PC-9 (cell line): ENCODE data around the gene TTC29. TPM values are rescaled to one million over a fixed set of nuclear protein-coding genes. Genes with fewer than 3 reads are reported as not detected.

ENCODE experiments used
- BruUV-seq: library from RNA; stranded (reverse); fragments of 400-500 nt; replicated peaks from 2 replicates; lab custom pipeline; 2021; lab: Mats Ljungman, UMichigan
- CTCF ChIA-PET: fragments of 300-600 bp; sonication (Branson Sonifier 250); formaldehyde crosslinking; loops from one replicate; lab custom pipeline; 2022; ENCODE audit warnings: antibody characterized with exemption; lab: Charles Lee
- POLR2A ChIA-PET: fragments of 300-600 bp; sonication (Branson Sonifier 250); formaldehyde crosslinking; loops from one replicate; lab custom pipeline; 2022; ENCODE audit warnings: antibody characterized with exemption; ENCODE audit not compliant: unreplicated experiment; lab: Charles Lee
- DNase-seq, 2 experiments: peaks; one replicate each; pipeline versions ENCODE4 v3.0.0 to v3.0.0-alpha.2; 2015 to 2022; ENCODE audit warnings: mixed read lengths in 1 of 2
- H2AFZ ChIP-seq: fragments of 200-600 bp; sonication (generic); 2 replicates; pipeline ENCODE4 v1.8.1; 2017; ENCODE audit warnings: antibody characterized with exemption
- H3F3A ChIP-seq: fragments of 200-600 bp; sonication (generic); 2 replicates; pipeline ENCODE4 v1.8.1; 2017; ENCODE audit warnings: antibody characterized with exemption, mild to moderate bottlenecking, low read depth; ENCODE audit not compliant: insufficient read depth
- H3K27ac ChIP-seq: fragments of 200-600 bp; sonication (generic); 2 replicates; pipeline ENCODE4 v1.6.1; 2016; ENCODE audit warnings: mixed run types
- H3K27me3 ChIP-seq: fragments of 200-600 bp; sonication (generic); 2 replicates; pipeline ENCODE4 v1.6.1; 2016; ENCODE audit warnings: low read depth, mixed run types; ENCODE audit not compliant: insufficient read depth
- H3K36me3 ChIP-seq: fragments of 200-600 bp; sonication (generic); 2 replicates; pipeline ENCODE4 v1.6.1; 2016; ENCODE audit warnings: low read depth, mixed run types
- H3K4me1 ChIP-seq: fragments of 200-600 bp; sonication (generic); replicated peaks from 2 replicates; pipeline ENCODE4 v1.6.1; 2016; ENCODE audit warnings: mixed run types; ENCODE audit not compliant: insufficient read depth
- H3K4me2 ChIP-seq: fragments of 200-600 bp; sonication (generic); 2 replicates; pipeline ENCODE4 v1.6.1; 2017; ENCODE audit warnings: mixed run types
- H3K4me3 ChIP-seq: fragments of 200-600 bp; sonication (generic); 2 replicates; pipeline ENCODE4 v1.6.1; 2016; ENCODE audit warnings: mixed run types
- H3K79me2 ChIP-seq: fragments of 200-600 bp; sonication (generic); 2 replicates; pipeline ENCODE4 v1.6.1; 2017; ENCODE audit warnings: low read depth, mixed run types
- H3K9me2 ChIP-seq: fragments of 200-600 bp; sonication (generic); 2 replicates; pipeline ENCODE4 v1.8.1; 2017; ENCODE audit warnings: mild to moderate bottlenecking; ENCODE audit not compliant: insufficient read depth
- H3K9me3 ChIP-seq: fragments of 200-600 bp; sonication (generic); 2 replicates; pipeline ENCODE4 v1.8.1; 2016; ENCODE audit warnings: low read depth; ENCODE audit not compliant: insufficient read depth
- H4K20me1 ChIP-seq: fragments of 200-600 bp; sonication (generic); 2 replicates; pipeline ENCODE4 v1.8.1; 2017; ENCODE audit not compliant: insufficient read depth
- EZH2 ChIP-seq: fragments of 200-600 bp; sonication (generic); IDR thresholded peaks from 2 replicates; pipeline ENCODE4 v1.8.0; 2017; ENCODE audit warnings: antibody characterized with exemption, low read depth
- intact Hi-C: fragments of 100-400 bp; cut with micrococcal nuclease; formaldehyde crosslinking; loops from one replicate; pipeline ENCODE4 v1.10.0; 2022; ENCODE audit not compliant: unreplicated experiment
- total RNA-seq: library from RNA; stranded (reverse); gene quantifications from 2 replicates; pipeline ENCODE4 v1.2.3, GENCODE V29; 2021
- TF ChIP-seq, protein P1 (sequence below): fragments of 200-600 bp; sonication (generic); conservative IDR thresholded peaks from 2 replicates; pipeline ENCODE4 v1.6.1; 2017; ENCODE audit warnings: mixed run types, antibody characterized with exemption, mild to moderate bottlenecking, moderate library complexity

The TTC29 gene
- total RNA-seq, 1 experiment from 2014 or later = not detected

DNA sequence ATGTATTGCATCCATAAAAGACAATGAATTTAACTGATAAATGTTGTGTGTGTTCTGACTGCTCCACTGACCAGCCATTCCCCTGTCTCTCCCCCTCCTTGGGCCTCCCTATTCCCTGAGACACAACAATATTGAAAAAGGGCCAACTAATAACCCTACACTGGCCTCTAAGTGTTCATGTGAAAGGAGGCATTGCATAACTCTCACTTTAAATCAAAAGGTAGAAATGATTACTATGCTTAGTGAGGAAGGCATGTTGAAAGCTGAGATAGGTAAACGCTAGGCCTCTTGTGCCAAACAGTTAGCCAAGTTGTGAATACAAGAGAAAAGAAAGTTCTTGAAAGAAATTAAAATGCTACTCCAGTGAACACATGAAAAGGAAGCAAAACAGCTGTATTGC lies 154.2 kb downstream of the TTC29 start:
- no peaks in the 10 kb centered on the region for H3F3A ChIP-seq
- H3K36me3 ChIP-seq = no peaks in the 10 kb centered on the region
- TF ChIP-seq, protein P1, sequence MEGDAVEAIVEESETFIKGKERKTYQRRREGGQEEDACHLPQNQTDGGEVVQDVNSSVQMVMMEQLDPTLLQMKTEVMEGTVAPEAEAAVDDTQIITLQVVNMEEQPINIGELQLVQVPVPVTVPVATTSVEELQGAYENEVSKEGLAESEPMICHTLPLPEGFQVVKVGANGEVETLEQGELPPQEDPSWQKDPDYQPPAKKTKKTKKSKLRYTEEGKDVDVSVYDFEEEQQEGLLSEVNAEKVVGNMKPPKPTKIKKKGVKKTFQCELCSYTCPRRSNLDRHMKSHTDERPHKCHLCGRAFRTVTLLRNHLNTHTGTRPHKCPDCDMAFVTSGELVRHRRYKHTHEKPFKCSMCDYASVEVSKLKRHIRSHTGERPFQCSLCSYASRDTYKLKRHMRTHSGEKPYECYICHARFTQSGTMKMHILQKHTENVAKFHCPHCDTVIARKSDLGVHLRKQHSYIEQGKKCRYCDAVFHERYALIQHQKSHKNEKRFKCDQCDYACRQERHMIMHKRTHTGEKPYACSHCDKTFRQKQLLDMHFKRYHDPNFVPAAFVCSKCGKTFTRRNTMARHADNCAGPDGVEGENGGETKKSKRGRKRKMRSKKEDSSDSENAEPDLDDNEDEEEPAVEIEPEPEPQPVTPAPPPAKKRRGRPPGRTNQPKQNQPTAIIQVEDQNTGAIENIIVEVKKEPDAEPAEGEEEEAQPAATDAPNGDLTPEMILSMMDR = no peak
- TF ChIP-seq EZH2 = no peak
- H3K27me3 ChIP-seq = no peaks in the 10 kb centered on the region
- intact Hi-C loops = no loop called here
- H3K27ac ChIP-seq = no peak overlapping the region
- no peaks in the 10 kb centered on the region for H3K9me3 ChIP-seq
- no peak overlapping the region for H2AFZ ChIP-seq
- DNase-seq = no peak
- no peaks in the 10 kb centered on the region for H3K79me2 ChIP-seq
- BruUV-seq = no TSS peak
- no peaks in the 10 kb centered on the region for H3K9me2 ChIP-seq
- no peak overlapping the region for H3K4me2 ChIP-seq
- H3K4me1 ChIP-seq = no peaks in the 10 kb centered on the region
- H4K20me1 ChIP-seq = no peaks in the 10 kb centered on the region
- ChIA-PET CTCF (no interaction called here), POLR2A (no interaction called here)
- H3K4me3 ChIP-seq = no peak overlapping the region

DNA sequence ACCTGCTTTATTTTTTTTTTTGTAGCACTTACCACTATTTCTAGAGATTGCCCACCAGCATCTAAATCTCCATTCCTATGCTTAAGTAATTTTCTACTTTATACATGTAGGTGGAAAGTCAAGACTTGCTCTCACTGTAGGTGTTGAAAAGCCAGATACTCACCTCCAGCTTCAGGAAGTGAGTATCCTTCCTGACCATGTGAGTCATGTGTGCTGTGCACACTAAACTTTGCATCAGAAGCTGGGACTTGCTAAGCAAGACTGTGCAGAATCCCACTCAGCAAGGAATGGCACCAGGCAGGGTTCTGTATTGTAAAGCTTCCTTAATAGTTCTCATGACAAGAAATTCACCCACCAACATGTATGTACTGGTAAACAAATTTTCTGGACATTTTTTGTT lies 155.1 kb downstream of the TTC29 start:
- Histone ChIP-seq H3K9me2 (no peaks in the 10 kb centered on the region), H3K79me2 (no peaks in the 10 kb centered on the region), H3K4me2 (no peak overlapping the region), H3K27ac (no peak overlapping the region), H2AFZ (no peak overlapping the region), H3F3A (no peaks in the 10 kb centered on the region), H3K27me3 (no peaks in the 10 kb centered on the region), H4K20me1 (no peaks in the 10 kb centered on the region), H3K4me3 (no peak overlapping the region), H3K4me1 (no peaks in the 10 kb centered on the region), H3K36me3 (no peaks in the 10 kb centered on the region), H3K9me3 (no peaks in the 10 kb centered on the region)
- ChIA-PET POLR2A (no interaction called here), CTCF (no interaction called here)
- intact Hi-C loops = no loop called here
- BruUV-seq = no TSS peak
- no peak for TF ChIP-seq EZH2
- TF ChIP-seq, protein P1 = no peak
- DNase-seq = no peak

DNA sequence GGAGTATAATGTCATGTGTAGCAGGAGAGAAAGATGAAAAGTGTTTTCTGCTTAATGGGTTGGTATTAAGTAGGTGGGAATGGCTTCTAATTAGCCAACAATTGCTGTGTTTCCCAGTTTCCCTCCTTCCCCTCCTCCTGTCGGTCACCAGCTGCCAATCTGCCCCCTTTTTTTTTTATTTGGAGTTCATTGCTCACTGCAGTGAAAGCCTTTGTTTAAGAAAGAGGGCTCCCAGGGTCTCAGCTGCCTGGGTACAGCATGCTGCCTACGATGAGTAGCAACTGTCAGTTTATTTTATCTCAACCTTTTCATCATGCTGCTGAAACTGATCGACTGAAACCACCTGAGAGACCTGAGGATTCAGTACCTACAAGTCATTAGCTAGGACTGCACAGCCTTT lies 157.9 kb downstream of the TTC29 start:
- Histone ChIP-seq H3F3A (no peaks in the 10 kb centered on the region), H3K9me2 (no peaks in the 10 kb centered on the region), H3K4me2 (no peak overlapping the region), H2AFZ (no peak overlapping the region), H3K27me3 (no peaks in the 10 kb centered on the region), H3K4me1 (no peaks in the 10 kb centered on the region), H3K9me3 (no peaks in the 10 kb centered on the region), H3K36me3 (no peaks in the 10 kb centered on the region), H3K4me3 (no peak overlapping the region), H3K27ac (no peak overlapping the region), H3K79me2 (no peaks in the 10 kb centered on the region), H4K20me1 (no peaks in the 10 kb centered on the region)
- ChIA-PET POLR2A (no interaction called here), CTCF (no interaction called here)
- intact Hi-C loops = no loop called here
- no peak for DNase-seq
- BruUV-seq = no TSS peak
- TF ChIP-seq, protein P1 = no peak
- no peak for TF ChIP-seq EZH2
